Lower lobe of right lung (tissue), 2 donors: ENCODE results near the gene ALDH7A1. TPM values are rescaled to one million over a fixed set of nuclear protein-coding genes. Genes with fewer than 3 reads are reported as not detected.

Experiments used
- ATAC-seq, 2 donors: fragments of 200-7000 bp; cut with Tn5 transposase; one replicate each; pipeline ENCODE4 v1.9.1; 2020 to 2022; ENCODE audit warnings: mild to moderate bottlenecking in 2 of 2, moderate library complexity in 2 of 2
- DNase-seq: peaks from one replicate; pipeline ENCODE4 v3.0.0-alpha.2; 2020
- H3K27ac ChIP-seq: fragments of 200-600 bp; one replicate; pipeline ENCODE4 v1.8.0; 2022
- H3K27me3 ChIP-seq: fragments of 200-600 bp; one replicate; pipeline ENCODE4 v1.8.0; 2022; ENCODE audit warnings: low read depth
- H3K36me3 ChIP-seq: fragments of 200-600 bp; one replicate; pipeline ENCODE4 v1.8.0; 2022; ENCODE audit warnings: mild to moderate bottlenecking
- H3K4me1 ChIP-seq: fragments of 200-600 bp; one replicate; pipeline ENCODE4 v1.8.0; 2022
- H3K4me3 ChIP-seq: fragments of 200-600 bp; one replicate; pipeline ENCODE4 v1.8.0; 2022; ENCODE audit warnings: mild to moderate bottlenecking
- H3K9me3 ChIP-seq: fragments of 200-600 bp; one replicate; pipeline ENCODE4 v1.8.0; 2022
- intact Hi-C: fragments of 100-400 bp; cut with DNase I; formaldehyde crosslinking; loops from one replicate; pipeline ENCODE4 v1.11.0; 2022
- total RNA-seq: library from RNA; stranded (reverse); fragmentation: NEBNext Ultra II Directional; extraction: Animal tissue kit (Norgen Biotek cat#: 25700); gene quantifications from one replicate; pipeline ENCODE4 v1.2.1, GENCODE V29; 2021
- TF ChIP-seq, protein P1 (sequence below): fragments of 200-600 bp; IDR thresholded peaks from one replicate; pipeline ENCODE4 v1.8.0; 2022; ENCODE audit warnings: antibody characterized with exemption, mild to moderate bottlenecking
- donor health status: DM: no; HTN: yes; CAD: no; lungs with severe emphysema.

Gene ALDH7A1
- total RNA-seq, 1 donor from 2014 or later, result 23.7 TPM

DNA sequence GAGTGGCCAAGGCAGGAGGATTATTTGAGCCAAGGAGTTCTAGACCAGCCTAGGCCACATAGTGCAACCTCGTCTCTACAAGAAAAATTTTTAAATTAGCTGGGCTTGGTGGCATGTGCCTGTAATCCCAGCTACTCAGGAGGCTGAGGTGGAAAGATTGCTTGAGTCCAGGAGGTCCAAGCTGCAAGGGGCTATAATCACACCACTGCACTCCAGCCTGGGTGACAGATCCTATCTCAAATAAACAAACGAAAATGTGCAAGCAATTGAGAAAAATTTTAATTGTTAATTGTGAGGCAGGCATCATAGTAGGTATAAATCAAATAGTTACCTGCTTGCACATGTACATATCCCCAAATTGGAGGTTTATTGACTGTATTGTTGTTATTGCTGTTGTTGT, 15.3 kb downstream of the ALDH7A1 start:
- TF ChIP-seq, protein P1, sequence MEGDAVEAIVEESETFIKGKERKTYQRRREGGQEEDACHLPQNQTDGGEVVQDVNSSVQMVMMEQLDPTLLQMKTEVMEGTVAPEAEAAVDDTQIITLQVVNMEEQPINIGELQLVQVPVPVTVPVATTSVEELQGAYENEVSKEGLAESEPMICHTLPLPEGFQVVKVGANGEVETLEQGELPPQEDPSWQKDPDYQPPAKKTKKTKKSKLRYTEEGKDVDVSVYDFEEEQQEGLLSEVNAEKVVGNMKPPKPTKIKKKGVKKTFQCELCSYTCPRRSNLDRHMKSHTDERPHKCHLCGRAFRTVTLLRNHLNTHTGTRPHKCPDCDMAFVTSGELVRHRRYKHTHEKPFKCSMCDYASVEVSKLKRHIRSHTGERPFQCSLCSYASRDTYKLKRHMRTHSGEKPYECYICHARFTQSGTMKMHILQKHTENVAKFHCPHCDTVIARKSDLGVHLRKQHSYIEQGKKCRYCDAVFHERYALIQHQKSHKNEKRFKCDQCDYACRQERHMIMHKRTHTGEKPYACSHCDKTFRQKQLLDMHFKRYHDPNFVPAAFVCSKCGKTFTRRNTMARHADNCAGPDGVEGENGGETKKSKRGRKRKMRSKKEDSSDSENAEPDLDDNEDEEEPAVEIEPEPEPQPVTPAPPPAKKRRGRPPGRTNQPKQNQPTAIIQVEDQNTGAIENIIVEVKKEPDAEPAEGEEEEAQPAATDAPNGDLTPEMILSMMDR, result no peak
- H3K4me3 ChIP-seq, result no peak overlapping the region
- no peaks in the 10 kb centered on the region for H3K27me3 ChIP-seq
- H3K27ac ChIP-seq, result no peak overlapping the region
- no peaks in the 10 kb centered on the region for H3K9me3 ChIP-seq
- no peaks in the 10 kb centered on the region for H3K4me1 ChIP-seq
- DNase-seq (no peak), ATAC-seq (no peak)
- intact Hi-C loops, result no loop called here
- peaks cover 93% of the 10 kb centered on the region for H3K36me3 ChIP-seq

DNA sequence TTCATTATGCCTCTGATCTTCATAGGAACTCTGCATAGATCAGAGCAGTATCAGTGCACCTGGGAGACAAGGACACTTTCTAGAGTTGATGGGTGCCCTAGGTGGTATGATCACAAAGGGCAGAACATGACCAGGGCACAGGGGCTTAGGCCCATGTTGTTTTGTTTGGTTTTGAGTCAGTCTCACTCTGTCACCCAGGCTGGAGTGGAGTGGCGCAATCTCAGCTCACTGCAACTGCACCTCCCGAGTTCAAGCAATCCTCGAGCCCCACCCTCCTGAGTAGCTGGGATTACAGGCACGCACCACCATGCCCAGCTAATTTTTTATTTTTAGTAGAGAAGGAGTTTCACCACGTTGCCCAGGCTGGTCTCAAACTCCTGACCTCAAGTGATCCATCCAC, 17.6 kb downstream of the ALDH7A1 start:
- TF ChIP-seq, protein P1, result no peak
- Histone ChIP-seq H3K4me1 (no peaks in the 10 kb centered on the region), H3K9me3 (no peaks in the 10 kb centered on the region), H3K4me3 (no peak overlapping the region), H3K27ac (no peak overlapping the region), H3K27me3 (no peaks in the 10 kb centered on the region), H3K36me3 (peaks cover 84% of the 10 kb centered on the region)
- ATAC-seq, result no peak
- intact Hi-C loops, result no loop called here
- DNase-seq, result no peak

DNA sequence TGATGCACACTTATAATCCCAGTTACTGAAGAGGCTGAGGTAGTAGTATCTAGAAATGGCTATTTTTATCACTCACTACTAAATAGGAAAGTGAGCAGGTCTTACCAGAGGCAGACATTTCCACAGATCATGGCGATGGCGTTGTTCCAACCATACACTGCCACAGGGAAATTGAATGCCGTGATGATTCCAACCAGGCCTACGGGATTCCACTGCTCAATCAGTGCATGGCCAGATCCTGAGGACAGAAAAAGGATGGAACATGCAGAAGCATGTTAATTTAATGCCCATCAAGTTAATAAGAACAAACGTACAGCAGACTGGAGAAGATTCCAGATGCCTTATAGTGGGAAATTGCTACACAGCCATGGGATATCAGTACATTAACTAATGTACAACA, 18.0 kb downstream of the ALDH7A1 start:
- no peak for ATAC-seq
- H3K4me3 ChIP-seq, result no peak overlapping the region
- peaks cover 81% of the 10 kb centered on the region for H3K36me3 ChIP-seq
- DNase-seq, result no peak
- intact Hi-C loops, result no loop called here
- TF ChIP-seq, protein P1, result no peak
- H3K27me3 ChIP-seq, result no peaks in the 10 kb centered on the region
- no peaks in the 10 kb centered on the region for H3K4me1 ChIP-seq
- no peaks in the 10 kb centered on the region for H3K9me3 ChIP-seq
- no peak overlapping the region for H3K27ac ChIP-seq

DNA sequence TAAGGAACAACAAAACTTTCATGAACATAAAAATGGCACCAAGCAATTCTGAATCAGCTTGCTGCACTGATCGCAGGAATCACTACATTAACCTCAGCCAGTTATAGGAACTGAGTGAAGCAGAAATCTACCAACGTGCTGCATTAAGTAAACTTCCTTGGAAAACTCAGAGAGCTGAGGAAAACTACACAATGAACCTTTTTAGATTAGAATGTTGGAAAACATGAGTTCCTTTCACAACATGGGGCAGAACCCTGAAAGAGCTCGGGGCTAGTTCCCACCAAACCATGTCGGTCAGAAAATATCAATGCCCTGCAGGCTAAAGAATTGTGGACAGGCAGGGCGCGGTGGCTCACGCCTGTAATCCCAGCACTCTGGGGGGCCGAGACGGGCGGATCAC, 19.4 kb downstream of the ALDH7A1 start:
- intact Hi-C loops, result no loop called here
- Histone ChIP-seq H3K27me3 (no peaks in the 10 kb centered on the region), H3K36me3 (peaks cover 76% of the 10 kb centered on the region), H3K4me1 (no peaks in the 10 kb centered on the region), H3K9me3 (no peaks in the 10 kb centered on the region), H3K27ac (no peak overlapping the region), H3K4me3 (no peak overlapping the region)
- DNase-seq (no peak), ATAC-seq (no peak)
- TF ChIP-seq, protein P1, result no peak

DNA sequence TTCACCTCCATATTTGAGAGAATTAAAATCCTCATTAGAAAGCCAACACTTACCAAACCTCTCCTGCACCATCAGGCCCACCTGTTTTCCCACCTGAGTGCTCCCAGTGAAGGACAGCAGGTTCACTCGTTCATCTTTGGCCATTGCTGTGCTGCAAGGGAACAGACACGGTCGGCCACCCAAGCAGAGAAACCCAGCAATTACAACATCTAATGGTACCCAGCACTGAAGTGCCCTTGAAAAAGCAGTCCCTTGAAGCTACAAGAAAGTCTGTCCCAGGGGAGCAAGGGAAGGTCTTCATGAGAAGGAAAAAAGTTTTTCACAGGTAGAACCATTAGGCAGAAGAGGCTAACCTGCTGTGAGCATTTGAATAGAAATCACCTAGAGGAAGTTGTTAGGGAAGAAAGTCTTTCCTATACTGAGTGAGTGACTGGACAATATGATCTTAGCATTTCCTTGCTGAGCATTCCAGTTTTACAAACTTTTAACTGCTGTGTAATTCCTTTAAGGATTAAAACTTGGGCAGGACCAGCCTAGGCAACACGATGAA, 26.7 kb downstream of the ALDH7A1 start:
- Histone ChIP-seq H3K9me3 (no peaks in the 10 kb centered on the region), H3K4me3 (no peak overlapping the region), H3K36me3 (peaks cover 70% of the 10 kb centered on the region), H3K27ac (no peak overlapping the region), H3K4me1 (no peaks in the 10 kb centered on the region), H3K27me3 (no peaks in the 10 kb centered on the region)
- intact Hi-C loops, result no loop called here
- TF ChIP-seq, protein P1, result no peak
- no peak for DNase-seq
- no peak for ATAC-seq

DNA sequence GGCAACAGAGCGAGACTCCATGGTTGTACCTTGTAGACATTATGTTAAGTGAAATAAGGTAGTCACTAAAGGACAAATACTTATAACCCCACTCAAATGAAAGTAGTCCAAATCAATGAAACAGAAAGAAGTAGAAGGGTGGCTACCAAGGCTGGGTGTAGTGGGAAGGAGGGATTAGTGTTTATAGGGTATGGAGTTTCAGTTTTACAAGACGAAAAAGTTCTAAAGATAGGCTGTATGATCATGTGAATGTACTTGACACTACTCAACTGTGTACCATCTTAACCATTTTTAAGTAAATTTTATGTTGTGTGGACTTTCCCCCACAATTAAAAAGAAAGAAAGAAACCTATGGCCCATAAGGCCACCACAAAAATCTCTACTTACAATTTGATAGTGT, 32.2 kb downstream of the ALDH7A1 start:
- Histone ChIP-seq H3K9me3 (no peaks in the 10 kb centered on the region), H3K36me3 (peaks cover 50% of the 10 kb centered on the region), H3K4me1 (no peaks in the 10 kb centered on the region), H3K27me3 (no peaks in the 10 kb centered on the region), H3K4me3 (no peak overlapping the region), H3K27ac (no peak overlapping the region)
- DNase-seq, result no peak
- intact Hi-C loops, result no loop called here
- TF ChIP-seq, protein P1, result no peak
- ATAC-seq, result no peak
